Activated CD4-positive, alpha-beta T cell treated with anti-CD3 and anti-CD28 coated beads, Interleukin-10, Interleukin-2, amounts not matched to agents 100 ng/mL and 50 ng/mL, durations not matched to agents 16 hours and 8 hours (primary cell): ENCODE data around the gene ANAPC13.

Experiments used
- DNase-seq: peaks from one replicate; pipeline ENCODE4 v3.0.0-alpha.2; 2020

ANAPC13 gene, protein sequence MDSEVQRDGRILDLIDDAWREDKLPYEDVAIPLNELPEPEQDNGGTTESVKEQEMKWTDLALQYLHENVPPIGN

DNA sequence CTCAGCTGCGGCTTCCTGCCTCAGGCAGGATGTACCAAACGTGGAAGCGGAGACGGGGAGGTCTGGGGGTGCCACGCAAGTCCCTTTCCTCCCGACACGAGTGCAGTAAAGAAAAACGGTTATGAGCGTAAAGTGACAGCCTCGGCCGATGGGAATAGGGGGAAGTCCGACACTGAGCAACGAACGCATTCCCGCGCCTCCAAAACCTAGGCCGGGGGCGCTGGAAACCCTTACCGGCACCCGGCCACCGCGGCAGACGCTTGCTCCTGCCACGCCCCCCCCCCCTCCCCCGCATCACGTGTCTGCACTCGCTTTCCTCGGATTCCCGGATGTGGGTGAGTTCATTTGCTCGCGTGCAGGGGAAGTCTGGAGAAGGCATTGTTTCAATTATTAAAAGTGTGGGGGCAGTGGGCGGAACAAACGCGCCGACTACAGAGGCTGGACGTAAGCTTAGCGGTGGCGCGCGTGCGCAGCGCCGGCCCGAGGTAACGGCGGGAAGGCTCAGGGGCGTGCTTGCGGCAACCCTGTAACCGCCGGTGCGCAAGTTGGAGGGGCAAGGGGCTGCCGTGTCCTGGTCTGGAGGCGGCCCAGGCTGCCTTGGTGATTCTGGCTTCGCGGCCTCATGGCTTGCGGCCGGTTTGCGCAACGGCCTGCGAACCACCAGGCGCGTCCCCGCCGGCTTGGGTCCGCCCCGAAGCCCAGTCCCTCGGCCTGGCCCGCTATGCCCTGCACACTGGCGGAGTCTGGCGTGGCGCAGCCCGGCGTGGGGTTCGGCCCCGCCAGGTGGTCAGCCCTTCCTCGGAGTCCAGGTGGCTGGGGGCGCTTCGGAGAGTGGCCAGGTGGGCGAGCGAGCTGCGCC lies at the start of gene ANAPC13, which contains the start of gene CEP63:
Gene ANAPC13 (minus strand): TSS at position 268 of the 859 bp plus-strand sequence. CDS start 3,081 bp downstream, outside the sequence.
Gene CEP63 (plus strand): TSS at position 340 of the 859 bp plus-strand sequence. CDS start 9,264 bp downstream, outside the sequence.
- DNase-seq, result peak; percentile 97

- no peak for DNase-seq
Measured at GRCh38 chr3:134535186-134535970, 49.6 kb upstream of the ANAPC13 start.

DNA sequence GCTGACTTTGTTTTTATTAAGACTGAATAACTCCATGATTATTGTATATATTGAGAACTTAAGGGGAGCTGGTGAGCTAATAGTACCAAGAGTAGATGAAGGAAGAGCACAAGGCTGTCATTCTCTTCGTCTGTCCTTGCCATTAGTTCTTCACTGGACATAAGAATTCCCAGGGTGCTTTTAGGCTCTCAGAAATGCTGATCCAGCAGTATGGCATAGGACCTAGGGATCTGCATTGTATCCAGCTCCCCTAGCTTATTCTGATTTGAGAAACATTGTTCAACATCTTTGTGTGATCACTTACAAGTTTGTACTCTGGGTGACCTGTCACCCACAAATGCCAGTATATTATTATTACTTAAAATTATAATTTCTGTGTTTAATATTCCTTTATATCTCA lies 47.7 kb upstream of the ANAPC13 start:
- DNase-seq, result no peak

- DNase-seq, result no peak
Measured at GRCh38 chr3:134527538-134528186, 41.9 kb upstream of the ANAPC13 start.

DNA sequence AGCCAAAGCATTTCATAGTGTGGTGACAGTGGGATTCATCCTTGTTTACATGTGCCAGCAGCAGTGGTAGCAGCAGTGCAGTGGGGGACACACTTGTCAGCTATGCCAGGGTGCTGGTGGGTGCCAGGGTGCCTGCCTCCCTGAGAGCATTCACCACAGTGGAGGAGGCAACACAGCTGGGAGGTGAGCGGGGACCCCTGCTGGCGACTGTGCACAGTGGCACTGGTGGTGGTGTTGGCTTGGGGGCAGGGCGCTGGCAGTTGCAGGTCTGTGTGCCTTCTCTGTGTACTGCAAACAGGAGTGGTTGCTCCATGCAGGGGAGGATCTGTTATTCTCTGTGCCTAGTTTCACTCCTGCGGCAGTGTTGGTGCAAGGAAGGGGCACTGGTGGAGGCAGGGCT lies 41.3 kb upstream of the ANAPC13 start:
- DNase-seq, result no peak

GRCh38 chr3:134526319-134526718 lies 40.5 kb upstream of the ANAPC13 start:
- no peak for DNase-seq

GRCh38 chr3:134525293-134525692 lies 39.5 kb upstream of the ANAPC13 start:
- DNase-seq, result no peak

DNA sequence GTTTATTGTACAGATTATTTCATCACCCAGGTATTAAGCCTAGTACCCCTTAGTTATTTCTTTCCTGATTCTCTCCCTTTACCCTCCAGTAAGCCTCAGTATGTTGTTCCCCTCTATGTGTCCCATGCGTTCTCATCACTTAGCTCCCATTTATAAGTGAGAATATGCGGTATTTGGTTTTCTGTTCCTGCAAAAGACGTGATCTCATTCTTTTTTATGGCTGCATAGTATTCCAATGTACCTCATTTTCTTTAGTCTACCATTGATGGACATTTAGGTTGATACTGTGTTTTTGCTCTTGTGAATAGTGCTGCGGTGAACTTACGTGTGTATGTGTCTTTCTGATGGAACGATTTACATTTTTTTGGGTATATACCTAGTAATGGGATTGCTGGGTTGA lies 36.8 kb upstream of the ANAPC13 start:
- DNase-seq, result no peak

GRCh38 chr3:134517791-134518190 lies 32.0 kb upstream of the ANAPC13 start:
- DNase-seq, result no peak

- DNase-seq, result no peak
Measured at GRCh38 chr3:134516905-134517304, 31.1 kb upstream of the ANAPC13 start.

GRCh38 chr3:134511500-134511899 lies 25.7 kb upstream of the ANAPC13 start:
- DNase-seq, result no peak

- no peak for DNase-seq
Measured at GRCh38 chr3:134505485-134505884, 19.7 kb upstream of the ANAPC13 start.

- DNase-seq, result no peak
Measured at GRCh38 chr3:134504132-134504531, 18.3 kb upstream of the ANAPC13 start.

GRCh38 chr3:134503266-134503665 lies 17.5 kb upstream of the ANAPC13 start:
- DNase-seq, result no peak

GRCh38 chr3:134496471-134497071 lies 10.8 kb upstream of the ANAPC13 start:
- peak; percentile 38 for DNase-seq

DNA sequence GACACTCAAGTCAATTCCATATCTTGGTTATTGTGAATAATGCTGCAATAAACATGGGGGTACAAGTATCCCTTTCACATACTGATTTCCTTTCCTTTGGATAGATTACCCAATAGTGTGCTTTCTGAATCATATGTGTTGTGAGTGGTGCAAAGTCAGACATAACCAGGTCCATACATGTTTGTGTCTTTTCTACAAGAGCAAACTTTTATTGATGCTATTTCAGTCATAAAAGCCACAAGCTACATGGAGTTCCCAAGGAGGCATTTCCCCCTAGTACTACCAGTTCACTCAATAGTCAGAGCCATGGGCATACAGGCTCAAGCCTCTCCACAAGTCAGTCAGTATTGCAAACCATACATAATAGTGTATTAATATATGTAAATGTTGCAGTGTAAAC lies 10.2 kb upstream of the ANAPC13 start:
- DNase-seq, result no peak

GRCh38 chr3:134494495-134494894 lies 8.7 kb upstream of the ANAPC13 start:
- no peak for DNase-seq

DNA sequence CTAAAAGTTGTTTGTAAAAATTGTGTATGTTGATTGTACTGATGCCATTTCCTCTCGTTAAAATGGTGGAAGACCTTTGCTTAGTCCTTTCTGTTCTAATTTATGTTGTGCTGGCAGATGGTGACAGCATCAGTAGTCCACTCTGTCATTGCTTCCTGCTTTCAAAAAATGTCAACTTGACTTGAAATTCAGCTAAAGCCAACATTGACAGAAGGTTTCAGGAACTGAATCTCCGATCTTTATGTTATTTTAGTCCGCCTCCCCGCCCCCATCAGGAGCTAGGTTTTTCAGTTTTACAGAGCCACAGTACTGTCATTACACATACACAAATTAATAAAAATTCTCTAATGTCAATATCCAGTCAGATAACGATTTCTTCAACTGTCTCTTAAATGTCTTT lies 1.6 kb upstream of the ANAPC13 start:
- DNase-seq, result peak; percentile 17

- peak; percentile 27 for DNase-seq
Measured at GRCh38 chr3:134486577-134487041, 824 bp upstream of the ANAPC13 start.

GRCh38 chr3:134485075-134485717 lies 589 bp downstream of the ANAPC13 start:
- peak; percentile 30 for DNase-seq

GRCh38 chr3:134483195-134483900 lies 2.4 kb downstream of the ANAPC13 start:
- DNase-seq, result no peak
